Activated T-cell treated with anti-CD3 and anti-CD28 coated beads, Interleukin-2, amount 50 U/mL, for 24 hours (primary cell): Measurements from ENCODE around the gene KRTAP5-9.
"Not testable (repeated sequence)": the region's sequence is repeated elsewhere in the genome, so short reads cannot be mapped to it uniquely, and the experiment has no call there.

ENCODE experiments used
- DNase-seq: peaks from one replicate; pipeline ENCODE4 v3.0.0-alpha.2; 2020
- H3K27ac Mint-ChIP-seq: 2 replicates; pipeline ENCODE4 v1.8.0; 2020; ENCODE audit warnings: mild to moderate bottlenecking, mixed read lengths
- H3K27me3 Mint-ChIP-seq: 2 replicates; pipeline ENCODE4 v1.8.0; 2020; ENCODE audit warnings: mixed read lengths
- H3K36me3 Mint-ChIP-seq: 2 replicates; pipeline ENCODE4 v1.8.0; 2020; ENCODE audit warnings: low read depth, mixed read lengths
- H3K4me1 Mint-ChIP-seq: 2 replicates; pipeline ENCODE4 v1.8.0; 2020; ENCODE audit warnings: low read depth, mixed read lengths
- H3K4me3 Mint-ChIP-seq: 2 replicates; pipeline ENCODE4 v1.8.0; 2020; ENCODE audit warnings: mild to moderate bottlenecking, moderate library complexity, mixed read lengths
- H3K9me3 Mint-ChIP-seq: 2 replicates; pipeline ENCODE4 v1.8.0; 2020; ENCODE audit warnings: mixed read lengths

Gene KRTAP5-9

DNA sequence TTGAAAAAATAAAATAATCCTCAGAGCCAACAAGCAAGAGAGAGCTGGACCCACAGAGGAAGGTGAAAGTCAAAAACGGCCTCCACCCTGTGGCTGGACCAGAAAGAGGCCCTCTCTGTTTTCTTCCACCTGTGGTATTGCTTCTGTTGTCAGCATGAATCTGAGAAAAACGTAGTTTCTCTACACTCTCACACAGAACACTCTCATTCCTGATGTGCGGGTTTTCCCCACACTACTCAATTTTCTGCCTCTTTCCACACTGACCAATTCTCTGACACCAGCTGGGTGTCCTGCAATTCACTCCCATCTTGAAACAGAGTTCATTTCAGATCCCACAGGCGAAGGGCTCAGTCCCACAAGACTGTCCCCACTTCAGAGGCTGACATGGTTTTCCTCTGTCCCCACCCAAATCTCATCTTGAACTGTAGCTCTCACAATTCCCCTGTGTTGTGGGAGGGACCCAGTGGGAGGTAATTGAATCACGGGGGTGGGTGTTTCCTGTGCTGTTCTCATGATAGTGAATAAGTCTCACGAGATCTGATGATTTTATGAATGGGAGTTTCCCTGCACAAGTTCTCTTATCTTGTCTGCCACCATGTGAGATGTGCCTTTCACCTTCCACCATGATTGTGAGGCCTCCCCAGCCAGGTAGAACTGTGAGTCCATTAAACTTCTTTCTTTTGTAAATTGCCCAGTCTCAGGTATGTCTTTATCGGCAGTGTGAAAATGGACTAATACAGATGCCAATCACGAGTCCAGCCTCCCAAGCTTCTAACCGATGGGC lies 7.5 kb upstream of the KRTAP5-9 start:
- Mint-ChIP-seq H3K4me1 (peaks cover 20% of the 10 kb centered on the region), H3K27me3 (peaks cover 28% of the 10 kb centered on the region), H3K27ac (peak overlapping the region; percentile 0), H3K9me3 (peaks cover 10% of the 10 kb centered on the region)
- not testable (repeated sequence) for DNase-seq, H3K4me3 Mint-ChIP-seq, H3K36me3 Mint-ChIP-seq

DNA sequence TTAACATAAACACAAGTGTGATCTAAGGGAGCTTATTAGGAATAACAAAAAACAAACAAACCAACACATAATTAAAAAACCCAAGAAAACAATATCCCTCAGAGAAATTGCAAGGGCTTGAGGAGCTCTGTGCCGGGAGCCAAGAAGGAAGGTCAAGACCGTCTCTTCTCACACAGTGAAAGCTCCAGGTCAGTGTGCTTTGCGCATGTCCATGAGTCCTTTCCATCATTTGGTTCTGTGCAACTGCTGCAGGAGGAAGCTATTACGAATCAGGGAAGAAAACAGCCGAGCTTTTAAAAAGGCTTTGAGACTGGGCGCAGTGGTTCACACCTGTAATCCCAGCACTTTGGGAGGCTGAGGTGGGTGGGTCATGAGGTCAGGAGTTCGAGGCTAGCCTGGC lies 5.8 kb upstream of the KRTAP5-9 start:
- H3K9me3 Mint-ChIP-seq, result peaks cover 10% of the 10 kb centered on the region
- H3K4me3 Mint-ChIP-seq, result no peak overlapping the region
- no peak overlapping the region for H3K27ac Mint-ChIP-seq

GRCh38 chr11:71542879-71543777 lies 5.1 kb upstream of the KRTAP5-9 start:
- no peaks in the 10 kb centered on the region for H3K36me3 Mint-ChIP-seq
- peaks cover 39% of the 10 kb centered on the region for H3K27me3 Mint-ChIP-seq
- H3K4me1 Mint-ChIP-seq, result peaks cover 20% of the 10 kb centered on the region

More for the DNA sequence above, 5.8 kb upstream of the KRTAP5-9 start:
- H3K36me3 Mint-ChIP-seq, result no peaks in the 10 kb centered on the region
- H3K4me1 Mint-ChIP-seq, result peaks cover 20% of the 10 kb centered on the region
- peaks cover 35% of the 10 kb centered on the region for H3K27me3 Mint-ChIP-seq
- DNase-seq, result no peak

GRCh38 chr11:71543866-71544265 lies 4.4 kb upstream of the KRTAP5-9 start:
- Mint-ChIP-seq H3K4me1 (peaks cover 20% of the 10 kb centered on the region), H3K27ac (no peak overlapping the region), H3K4me3 (no peak overlapping the region), H3K36me3 (no peaks in the 10 kb centered on the region), H3K9me3 (peaks cover 10% of the 10 kb centered on the region), H3K27me3 (peaks cover 41% of the 10 kb centered on the region)
- no peak for DNase-seq

More at GRCh38 chr11:71542879-71543777, 5.1 kb upstream of the KRTAP5-9 start:
- peaks cover 10% of the 10 kb centered on the region for H3K9me3 Mint-ChIP-seq
- H3K4me3 Mint-ChIP-seq, result no peak overlapping the region
- H3K27ac Mint-ChIP-seq, result no peak overlapping the region
- DNase-seq, result no peak

GRCh38 chr11:71544525-71545214 lies 3.5 kb upstream of the KRTAP5-9 start:
- peaks cover 50% of the 10 kb centered on the region for H3K27me3 Mint-ChIP-seq
- no peak for DNase-seq
- H3K27ac Mint-ChIP-seq, result no peak overlapping the region
- peaks cover 10% of the 10 kb centered on the region for H3K9me3 Mint-ChIP-seq
- no peak overlapping the region for H3K4me3 Mint-ChIP-seq
- peaks cover 20% of the 10 kb centered on the region for H3K4me1 Mint-ChIP-seq
- H3K36me3 Mint-ChIP-seq, result no peaks in the 10 kb centered on the region

GRCh38 chr11:71545405-71545966 lies 2.7 kb upstream of the KRTAP5-9 start:
- Mint-ChIP-seq H3K4me1 (peaks cover 20% of the 10 kb centered on the region), H3K27ac (no peak overlapping the region), H3K36me3 (no peaks in the 10 kb centered on the region), H3K27me3 (peaks cover 53% of the 10 kb centered on the region), H3K4me3 (no peak overlapping the region), H3K9me3 (peaks cover 10% of the 10 kb centered on the region)
- no peak for DNase-seq

DNA sequence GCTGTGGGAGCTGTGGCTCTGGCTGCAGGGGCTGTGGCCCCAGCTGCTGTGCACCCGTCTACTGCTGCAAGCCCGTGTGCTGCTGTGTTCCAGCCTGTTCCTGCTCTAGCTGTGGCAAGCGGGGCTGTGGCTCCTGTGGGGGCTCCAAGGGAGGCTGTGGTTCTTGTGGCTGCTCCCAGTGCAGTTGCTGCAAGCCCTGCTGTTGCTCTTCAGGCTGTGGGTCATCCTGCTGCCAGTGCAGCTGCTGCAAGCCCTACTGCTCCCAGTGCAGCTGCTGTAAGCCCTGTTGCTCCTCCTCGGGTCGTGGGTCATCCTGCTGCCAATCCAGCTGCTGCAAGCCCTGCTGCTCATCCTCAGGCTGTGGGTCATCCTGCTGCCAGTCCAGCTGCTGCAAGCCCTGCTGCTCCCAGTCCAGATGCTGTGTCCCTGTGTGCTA lies 514 bp downstream of the KRTAP5-9 start:
- Mint-ChIP-seq H3K4me1 (peaks cover 9% of the 10 kb centered on the region), H3K27me3 (peaks cover 35% of the 10 kb centered on the region), H3K36me3 (no peaks in the 10 kb centered on the region), H3K27ac (no peak overlapping the region), H3K9me3 (no peaks in the 10 kb centered on the region), H3K4me3 (no peak overlapping the region)
- DNase-seq, result no peak

DNA sequence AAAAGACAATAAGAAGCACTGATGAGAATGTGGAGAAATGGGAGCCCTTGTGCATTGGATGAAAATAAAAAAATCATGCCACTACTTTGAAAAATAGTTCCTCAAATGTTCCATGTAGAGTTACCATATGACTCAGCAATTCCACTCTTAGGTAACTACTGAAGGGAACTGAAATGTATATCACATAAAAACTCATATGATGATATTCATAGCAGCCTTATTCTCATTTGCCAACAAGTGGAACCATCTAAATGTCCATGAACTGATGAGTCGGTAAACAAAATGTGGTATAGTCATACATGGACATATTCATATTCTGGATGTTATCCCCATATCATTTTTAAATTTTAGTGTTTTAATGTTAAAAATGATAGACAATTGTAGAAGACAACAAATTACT lies 3.5 kb downstream of the KRTAP5-9 start:
- Mint-ChIP-seq H3K9me3 (no peaks in the 10 kb centered on the region), H3K36me3 (no peaks in the 10 kb centered on the region), H3K4me1 (peaks cover 2% of the 10 kb centered on the region), H3K4me3 (no peak overlapping the region), H3K27ac (no peak overlapping the region), H3K27me3 (peaks cover 25% of the 10 kb centered on the region)
- no peak for DNase-seq

GRCh38 chr11:71554996-71555395 lies 6.8 kb downstream of the KRTAP5-9 start:
- DNase-seq, result no peak
- no peak overlapping the region for H3K4me3 Mint-ChIP-seq
- H3K27me3 Mint-ChIP-seq, result peaks cover 23% of the 10 kb centered on the region
- no peaks in the 10 kb centered on the region for H3K9me3 Mint-ChIP-seq
- H3K4me1 Mint-ChIP-seq, result peaks cover 2% of the 10 kb centered on the region
- H3K36me3 Mint-ChIP-seq, result no peaks in the 10 kb centered on the region
- H3K27ac Mint-ChIP-seq, result no peak overlapping the region

DNA sequence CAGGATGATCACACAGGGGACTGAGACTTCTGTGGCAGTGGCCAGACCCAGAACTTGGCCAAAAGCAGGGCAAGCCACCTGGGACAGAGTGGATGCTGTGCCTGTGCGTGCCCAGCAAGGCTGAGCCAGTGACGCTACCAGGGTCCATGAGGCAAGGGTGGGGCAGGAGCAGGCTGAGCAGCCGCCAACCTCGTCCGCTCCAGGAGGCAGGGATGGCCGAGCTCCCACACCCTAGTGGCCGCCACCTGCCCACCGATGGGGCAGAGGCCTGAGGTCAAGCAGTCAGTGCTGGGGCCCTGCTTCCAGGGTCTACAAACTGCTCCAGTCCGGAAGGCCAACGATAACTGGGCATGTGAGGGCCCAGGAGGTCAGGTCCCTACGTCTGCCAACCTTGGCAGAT lies 7.3 kb downstream of the KRTAP5-9 start:
- peaks cover 23% of the 10 kb centered on the region for H3K27me3 Mint-ChIP-seq
- peaks cover 2% of the 10 kb centered on the region for H3K9me3 Mint-ChIP-seq
- peaks cover 2% of the 10 kb centered on the region for H3K4me1 Mint-ChIP-seq
- DNase-seq, result no peak
- H3K36me3 Mint-ChIP-seq, result no peaks in the 10 kb centered on the region
- H3K27ac Mint-ChIP-seq, result no peak overlapping the region
- H3K4me3 Mint-ChIP-seq, result no peak overlapping the region

DNA sequence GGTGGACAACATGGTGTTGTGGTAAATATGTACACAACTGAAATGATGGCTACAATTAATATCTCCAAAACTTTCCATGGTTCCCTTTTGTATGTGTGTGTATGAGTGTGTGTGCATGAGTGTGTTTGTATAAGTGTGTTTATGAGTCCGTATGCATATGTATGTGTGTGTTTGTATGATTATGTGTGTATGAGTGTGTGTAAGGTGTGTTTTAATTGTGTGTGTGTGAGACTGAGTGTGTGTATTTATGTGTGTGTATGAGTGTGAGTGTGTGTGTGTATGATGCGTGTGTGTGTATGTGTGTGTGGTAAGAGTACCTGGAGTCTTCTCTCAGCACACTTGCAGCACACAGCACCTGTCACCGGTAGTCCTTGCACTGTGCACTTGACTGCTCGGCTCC lies 7.8 kb downstream of the KRTAP5-9 start:
- peaks cover 2% of the 10 kb centered on the region for H3K4me1 Mint-ChIP-seq
- H3K9me3 Mint-ChIP-seq, result peaks cover 2% of the 10 kb centered on the region
- no peaks in the 10 kb centered on the region for H3K36me3 Mint-ChIP-seq
- H3K4me3 Mint-ChIP-seq, result no peak overlapping the region
- no peak overlapping the region for H3K27ac Mint-ChIP-seq
- peaks cover 26% of the 10 kb centered on the region for H3K27me3 Mint-ChIP-seq
- no peak for DNase-seq

- H3K4me1 Mint-ChIP-seq, result no peaks in the 10 kb centered on the region
- no peak overlapping the region for H3K4me3 Mint-ChIP-seq
- no peaks in the 10 kb centered on the region for H3K36me3 Mint-ChIP-seq
- no peak overlapping the region for H3K27ac Mint-ChIP-seq
- no peak for DNase-seq
- H3K27me3 Mint-ChIP-seq, result peaks cover 33% of the 10 kb centered on the region
- H3K9me3 Mint-ChIP-seq, result peaks cover 2% of the 10 kb centered on the region
Observed at GRCh38 chr11:71557257-71557656, 9.0 kb downstream of the KRTAP5-9 start.

- H3K4me3 Mint-ChIP-seq, result no peak overlapping the region
- no peaks in the 10 kb centered on the region for H3K36me3 Mint-ChIP-seq
- no peak overlapping the region for H3K27ac Mint-ChIP-seq
- peaks cover 43% of the 10 kb centered on the region for H3K27me3 Mint-ChIP-seq
- no peaks in the 10 kb centered on the region for H3K4me1 Mint-ChIP-seq
- DNase-seq, result no peak
- H3K9me3 Mint-ChIP-seq, result peaks cover 2% of the 10 kb centered on the region
Observed at GRCh38 chr11:71558996-71559395, 10.8 kb downstream of the KRTAP5-9 start.

DNA sequence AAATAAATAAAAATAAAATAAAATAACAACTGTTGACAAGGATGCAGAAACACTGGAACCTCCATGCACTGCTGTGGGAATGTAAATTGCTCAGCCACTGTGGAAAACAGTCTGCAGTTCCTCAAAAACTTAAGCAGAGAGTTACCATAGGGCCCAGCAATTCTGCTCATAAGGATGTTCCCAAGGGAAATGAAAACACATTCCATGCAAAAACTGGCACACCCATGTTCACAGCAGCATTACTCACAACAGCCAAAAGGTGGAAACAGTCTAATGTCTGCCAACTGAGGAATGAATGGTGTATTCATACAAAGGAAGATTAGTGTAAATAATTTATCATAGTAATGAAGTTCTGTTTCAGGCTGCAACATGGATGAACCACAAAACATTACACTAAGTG lies 13.9 kb downstream of the KRTAP5-9 start:
- H3K4me1 Mint-ChIP-seq, result no peaks in the 10 kb centered on the region
- no peaks in the 10 kb centered on the region for H3K36me3 Mint-ChIP-seq
- peaks cover 2% of the 10 kb centered on the region for H3K9me3 Mint-ChIP-seq
- DNase-seq, result no peak
- H3K27ac Mint-ChIP-seq, result no peak overlapping the region
- peaks cover 58% of the 10 kb centered on the region for H3K27me3 Mint-ChIP-seq
- no peak overlapping the region for H3K4me3 Mint-ChIP-seq
